Endothelial cell of umbilical vein (primary cell): ENCODE data around the gene MAG.

ENCODE experiments used
- EZH2 ChIP-seq: IDR thresholded peaks from 2 replicates; pipeline ENCODE4 v1.6.1; 2012; ENCODE audit warnings: borderline replicate concordance, low read depth, mild to moderate bottlenecking, moderate library complexity, low read length, inconsistent platforms; ENCODE audit not compliant: severe bottlenecking
- FOS ChIP-seq: IDR thresholded peaks from 2 replicates; pipeline ENCODE4 v1.6.1; 2011; ENCODE audit warnings: mild to moderate bottlenecking, low read length, moderate library complexity, borderline replicate concordance; ENCODE audit not compliant: insufficient read depth
- MYC ChIP-seq: IDR thresholded peaks from one replicate; pipeline ENCODE4 v1.6.1; 2011; ENCODE audit warnings: mild to moderate bottlenecking, low read depth, low read length
- POLR2A ChIP-seq: IDR thresholded peaks from 2 replicates; pipeline ENCODE4 v1.6.1; 2012; ENCODE audit warnings: low read depth, mild to moderate bottlenecking, control low read depth, low read length
- POLR2AphosphoS5 ChIP-seq: IDR thresholded peaks from 2 replicates; pipeline ENCODE4 v1.6.1; 2012; ENCODE audit warnings: low read depth, mild to moderate bottlenecking, control low read depth, low read length, moderate library complexity; ENCODE audit not compliant: insufficient read depth
- TF ChIP-seq, protein P1 (sequence below), 2 donors: IDR thresholded peaks; 1 replicate in 1 of 2; 2 replicates in 1 of 2; pipeline ENCODE4 v1.5.1; 2011; ENCODE audit warnings: low read length in 2 of 2, mild to moderate bottlenecking in 2 of 2, moderate library complexity in 2 of 2, control low read depth in 1 of 2, inconsistent platforms in 1 of 2, low read depth in 1 of 2; ENCODE audit not compliant: insufficient read depth in 1 of 2; ENCODE audit errors: extremely low read depth in 1 of 2
- TF ChIP-seq, protein P2 (sequence below): IDR thresholded peaks from 2 replicates; pipeline ENCODE4 v1.6.1; 2011; ENCODE audit not compliant: insufficient read depth, insufficient read length

DNA sequence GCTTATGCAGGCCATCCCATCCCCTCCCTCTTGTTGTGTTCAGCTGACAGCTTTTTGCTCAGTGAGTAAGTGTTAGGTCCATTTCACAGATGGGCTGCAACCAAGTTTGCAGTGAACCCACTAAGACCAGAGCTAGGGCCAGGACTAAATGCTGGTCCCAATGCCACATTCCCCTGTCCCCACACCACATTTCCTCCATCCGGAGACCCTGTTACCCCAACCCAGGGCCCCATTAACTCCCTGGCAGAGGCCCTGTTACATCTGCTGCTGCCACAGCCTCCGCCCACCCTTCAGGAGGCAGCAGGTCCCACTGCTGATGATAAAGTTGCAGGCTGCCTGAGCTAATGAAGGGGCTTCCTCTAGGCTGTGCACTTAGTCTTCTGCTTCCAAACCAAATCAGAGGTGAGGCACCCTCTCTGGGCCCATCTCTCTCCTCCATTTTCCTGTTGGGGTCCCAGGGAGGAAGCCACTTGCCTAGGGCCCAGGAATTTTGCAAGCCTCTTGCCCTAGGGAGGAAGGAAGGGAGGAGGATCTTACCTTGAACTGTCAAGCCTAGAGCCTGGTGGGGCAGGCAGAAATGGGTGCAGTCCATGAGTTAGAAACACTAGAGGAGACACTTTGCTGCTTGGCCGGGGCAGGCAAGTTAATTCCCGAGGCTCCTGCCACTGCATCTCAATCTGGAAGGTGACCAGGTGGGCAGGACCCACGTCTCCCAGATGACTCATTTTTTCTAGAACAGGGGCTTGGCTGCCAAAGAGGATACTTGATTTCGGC lies 26.6 kb upstream of the MAG start:
- TF ChIP-seq MYC, result no peak
- TF ChIP-seq EZH2, result no peak
- TF ChIP-seq POLR2A, result no peak
- TF ChIP-seq, protein P1, sequence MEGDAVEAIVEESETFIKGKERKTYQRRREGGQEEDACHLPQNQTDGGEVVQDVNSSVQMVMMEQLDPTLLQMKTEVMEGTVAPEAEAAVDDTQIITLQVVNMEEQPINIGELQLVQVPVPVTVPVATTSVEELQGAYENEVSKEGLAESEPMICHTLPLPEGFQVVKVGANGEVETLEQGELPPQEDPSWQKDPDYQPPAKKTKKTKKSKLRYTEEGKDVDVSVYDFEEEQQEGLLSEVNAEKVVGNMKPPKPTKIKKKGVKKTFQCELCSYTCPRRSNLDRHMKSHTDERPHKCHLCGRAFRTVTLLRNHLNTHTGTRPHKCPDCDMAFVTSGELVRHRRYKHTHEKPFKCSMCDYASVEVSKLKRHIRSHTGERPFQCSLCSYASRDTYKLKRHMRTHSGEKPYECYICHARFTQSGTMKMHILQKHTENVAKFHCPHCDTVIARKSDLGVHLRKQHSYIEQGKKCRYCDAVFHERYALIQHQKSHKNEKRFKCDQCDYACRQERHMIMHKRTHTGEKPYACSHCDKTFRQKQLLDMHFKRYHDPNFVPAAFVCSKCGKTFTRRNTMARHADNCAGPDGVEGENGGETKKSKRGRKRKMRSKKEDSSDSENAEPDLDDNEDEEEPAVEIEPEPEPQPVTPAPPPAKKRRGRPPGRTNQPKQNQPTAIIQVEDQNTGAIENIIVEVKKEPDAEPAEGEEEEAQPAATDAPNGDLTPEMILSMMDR (IDR thresholded peaks at IDR 0.05; ENCODE audit: extremely low read depth in 1 of 2, insufficient read depth in 1 of 2, low read depth in 1 of 2, low read length in 2 of 2), result no peak
- no peak for TF ChIP-seq POLR2AphosphoS5
- TF ChIP-seq, protein P2, sequence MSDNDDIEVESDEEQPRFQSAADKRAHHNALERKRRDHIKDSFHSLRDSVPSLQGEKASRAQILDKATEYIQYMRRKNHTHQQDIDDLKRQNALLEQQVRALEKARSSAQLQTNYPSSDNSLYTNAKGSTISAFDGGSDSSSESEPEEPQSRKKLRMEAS, result no peak
- no peak for TF ChIP-seq FOS
